Activated T-helper 1 cell treated with anti-CD3 and anti-CD28 coated beads, Interleukin-2, amount 50 U/mL, for 16 hours (primary cell): Measurements from ENCODE around the gene IL1RAP.

Experiments
- DNase-seq, 2 donors: peaks; one replicate each; pipeline ENCODE4 v3.0.0-alpha.2; 2020; ENCODE audit warnings: low read depth in 1 of 2, low spot score in 1 of 2

IL1RAP gene

GRCh38 chr3:190706582-190706981, 192.7 kb downstream of the IL1RAP start:
- DNase-seq = no peak
